Prostate gland (tissue), 2 donors: ENCODE measurements around the gene FECH. TPM values are rescaled to one million over a fixed set of nuclear protein-coding genes. Genes with fewer than 3 reads are reported as not detected.

ENCODE experiments used
- DNase-seq: peaks from one replicate; pipeline ENCODE4 v3.0.0-alpha.2; 2019; ENCODE audit warnings: low spot score
- H3K27ac ChIP-seq, 2 donors: fragments of 200-600 bp; sonication (generic); 2 replicates each; pipeline ENCODE4 v1.5.1; 2017 to 2019
- H3K27me3 ChIP-seq: fragments of 200-600 bp; sonication (generic); replicated peaks from 2 replicates; pipeline ENCODE4 v1.5.1; 2019; ENCODE audit not compliant: insufficient read depth
- H3K36me3 ChIP-seq, 2 donors: fragments of 200-600 bp; sonication (generic); 1 replicate in 1 of 2; 2 replicates in 1 of 2; pipeline versions ENCODE4 v1.5.1 to v1.8.1; 2017 to 2019
- H3K4me1 ChIP-seq: fragments of 200-600 bp; sonication (generic); replicated peaks from 2 replicates; pipeline ENCODE4 v1.5.1; 2019
- H3K4me3 ChIP-seq, 2 donors: fragments of 200-600 bp; sonication (generic); 2 replicates each; pipeline ENCODE4 v1.5.1; 2017 to 2019
- H3K9me3 ChIP-seq: fragments of 200-600 bp; sonication (generic); 2 replicates; pipeline ENCODE4 v1.5.1; 2017
- CTCF ChIP-seq, 4 experiments: fragments of 200-600 bp in 2 of 4; fragments of 450-650 bp in 2 of 4; sonication (generic) in 2 of 4; IDR thresholded peaks; 1 replicate in 3 of 4; 2 replicates in 1 of 4; pipeline ENCODE4 v1.5.1; 2016 to 2019; ENCODE audit warnings: antibody characterized with exemption in 4 of 4, mild to moderate bottlenecking in 2 of 4, moderate library complexity in 2 of 4
- POLR2A ChIP-seq: fragments of 450-650 bp; IDR thresholded peaks from one replicate; pipeline ENCODE4 v1.6.1; 2016; ENCODE audit warnings: antibody characterized with exemption, mild to moderate bottlenecking
- POLR2AphosphoS5 ChIP-seq: sonication (generic); formaldehyde crosslinking; IDR thresholded peaks from one replicate; pipeline ENCODE4 v1.6.1; 2017; ENCODE audit warnings: antibody characterized with exemption
- WGBS: methylation state at CpG from one replicate; pipeline ENCODE4 v1.1.5; 2018; 5-methylcytosine and 5-hydroxymethylcytosine counted together
- intact Hi-C: fragments of 100-400 bp; cut with DNase I; formaldehyde crosslinking; loops from one replicate; pipeline ENCODE4 v1.14.2; 2022
- total RNA-seq, 2 donors: library from RNA; depleted of rRNA; stranded (reverse); fragments of >200 nt; gene quantifications; one replicate each; pipeline ENCODE4 v1.1.0, GENCODE V29; 2016

Gene FECH
- 10 to 100 TPM; 25.8 to 71.0 TPM for total RNA-seq

GRCh38 chr18:57586251-57587049 is at the start of gene FECH:
TSS of gene FECH (minus strand) at chr18:57586702. CDS start at chr18:57586620, 82 bp downstream.
- H3K27ac ChIP-seq = peak within 1 kb of the TSS; percentile 92 to 94
- H3K4me3 ChIP-seq = peak within 1 kb of the TSS; percentile 86 to 94
- under 1% methylated on average over 43 of the region's 80 CpGs for WGBS
- no peaks in the 10 kb centered on the region for H3K9me3 ChIP-seq
- H3K4me1 ChIP-seq = peaks cover 3% of the 10 kb centered on the region
- no peaks in the 10 kb centered on the region for H3K36me3 ChIP-seq
- peak in 2 of 4 experiments; percentile 13 to 29 for TF ChIP-seq CTCF (IDR thresholded peaks at IDR 0.05)
- TF ChIP-seq POLR2A = peak; percentile 80
- peak; percentile 30 for TF ChIP-seq POLR2AphosphoS5
- H3K27me3 ChIP-seq = no peaks in the 10 kb centered on the region
- intact Hi-C loops = no loop called here
- DNase-seq = peak; percentile 63

- DNase-seq = no peak
- intact Hi-C loops = loop anchor here (10.0 kb wide), 2 partner anchors 170 to 410 kb away; partner anchors contain the start of genes ATP8B1 and NEDD4L
- H3K4me3 ChIP-seq = no peak overlapping the region
- no peaks in the 10 kb centered on the region for H3K4me1 ChIP-seq
- peak overlapping the region; percentile 57 to 72 for H3K27ac ChIP-seq
- 25% methylated on average over 4 of the region's 4 CpGs for WGBS
- no peaks in the 10 kb centered on the region for H3K9me3 ChIP-seq
- H3K27me3 ChIP-seq = no peaks in the 10 kb centered on the region
- no peak for TF ChIP-seq POLR2A
- no peak for TF ChIP-seq CTCF (IDR thresholded peaks at IDR 0.05)
- no peak for TF ChIP-seq POLR2AphosphoS5
- H3K36me3 ChIP-seq = no peaks in the 10 kb centered on the region
Measured at GRCh38 chr18:57635003-57635822, 48.7 kb upstream of the FECH start.

- Histone ChIP-seq H3K27ac (peak overlapping the region; percentile 72 to 75), H3K9me3 (no peaks in the 10 kb centered on the region), H3K4me1 (no peaks in the 10 kb centered on the region), H3K36me3 (no peaks in the 10 kb centered on the region), H3K4me3 (no peak overlapping the region), H3K27me3 (no peaks in the 10 kb centered on the region)
- TF ChIP-seq POLR2A (no peak), POLR2AphosphoS5 (no peak), CTCF (IDR thresholded peaks at IDR 0.05) (no peak)
- 75% methylated on average over 2 of the region's 2 CpGs for WGBS
- intact Hi-C loops = loop anchor here (10.0 kb wide), 2 partner anchors 173 to 413 kb away; partner anchors contain the start of genes ATP8B1 and NEDD4L
- no peak for DNase-seq
Measured at GRCh38 chr18:57631697-57632096, 45.2 kb upstream of the FECH start.

- no peaks in the 10 kb centered on the region for H3K4me1 ChIP-seq
- peak overlapping the region; percentile 72 to 75 for H3K27ac ChIP-seq
- H3K36me3 ChIP-seq = no peaks in the 10 kb centered on the region
- no peak for DNase-seq
- 49% methylated on average over 13 of the region's 13 CpGs for WGBS
- intact Hi-C loops = loop anchor here (10.0 kb wide), 2 partner anchors 174 to 414 kb away; partner anchors contain the start of genes ATP8B1 and NEDD4L
- peak overlapping the region; percentile 42 to 47 for H3K4me3 ChIP-seq
- no peaks in the 10 kb centered on the region for H3K27me3 ChIP-seq
- no peak for TF ChIP-seq CTCF (IDR thresholded peaks at IDR 0.05)
- no peak for TF ChIP-seq POLR2A
- TF ChIP-seq POLR2AphosphoS5 = no peak
- H3K9me3 ChIP-seq = no peaks in the 10 kb centered on the region
Measured at GRCh38 chr18:57630754-57631595, 44.5 kb upstream of the FECH start.
